Stomach (tissue), 9 donors: ENCODE measurements around the gene TLL2. TPM values are rescaled to one million over a fixed set of nuclear protein-coding genes. Genes with fewer than 3 reads are reported as not detected.

ENCODE experiments used
- DNase-seq, 2 donors: peaks; one replicate each; pipeline versions ENCODE4 v3.0.0 to v3.0.0-alpha.2; 2013 to 2019
- H3K27ac ChIP-seq, 5 donors: fragments of 200-600 bp in 4 of 5; sonication (generic) in 4 of 5; one replicate each; pipeline ENCODE4 v1.5.1; 2013 to 2019; ENCODE audit warnings: mild to moderate bottlenecking in 1 of 5, moderate library complexity in 1 of 5
- H3K27me3 ChIP-seq, 3 donors: fragments of 200-600 bp; sonication (generic); one replicate each; pipeline ENCODE4 v1.5.1; 2017 to 2019; ENCODE audit warnings: mixed run types in 1 of 3
- H3K36me3 ChIP-seq, 4 donors: fragments of 200-600 bp; sonication (generic); 1 replicate in 3 of 4; 2 replicates in 1 of 4; pipeline ENCODE4 v1.5.1; 2016 to 2019
- H3K4me1 ChIP-seq, 4 donors: fragments of 200-600 bp; sonication (generic); one replicate each; pipeline ENCODE4 v1.5.1; 2016 to 2019
- H3K4me3 ChIP-seq, 4 donors: fragments of 200-600 bp; sonication (generic) in 3 of 4; one replicate each; pipeline ENCODE4 v1.5.1; 2016 to 2019; ENCODE audit warnings: mild to moderate bottlenecking in 1 of 4
- H3K9me3 ChIP-seq, 4 donors: fragments of 200-600 bp; sonication (generic); one replicate each; pipeline ENCODE4 v1.5.1; 2016 to 2019
- CTCF ChIP-seq, 7 experiments: fragments of 450-650 bp in 4 of 7; fragments of 200-600 bp in 3 of 7; sonication (generic) in 3 of 7; IDR thresholded peaks; one replicate each; pipeline ENCODE4 v1.5.1; 2016 to 2019; ENCODE audit warnings: antibody characterized with exemption in 7 of 7, control low read depth in 2 of 7, mild to moderate bottlenecking in 1 of 7
- EP300 ChIP-seq: sonication (generic); formaldehyde crosslinking; IDR thresholded peaks from one replicate; pipeline ENCODE4 v1.6.1; 2017; ENCODE audit warnings: antibody characterized with exemption
- POLR2A ChIP-seq, 4 donors: fragments of 450-650 bp; IDR thresholded peaks; one replicate each; pipeline ENCODE4 v1.6.1; 2016; ENCODE audit warnings: antibody characterized with exemption in 4 of 4, control low read depth in 2 of 4, mild to moderate bottlenecking in 1 of 4, moderate library complexity in 1 of 4
- POLR2AphosphoS5 ChIP-seq, 3 donors: sonication (generic); formaldehyde crosslinking; IDR thresholded peaks; one replicate each; pipeline ENCODE4 v1.6.1; 2016; ENCODE audit warnings: antibody characterized with exemption in 3 of 3
- WGBS, 5 donors: extraction: QIAGEN DNeasy Blood & Tissue Kit in 3 of 5; methylation state at CpG; one replicate each; pipeline versions ENCODE4 v1.1.5 to v1.1.7; 2013 to 2018; 5-methylcytosine and 5-hydroxymethylcytosine counted together
- intact Hi-C: fragments of 100-400 bp; cut with DNase I; formaldehyde crosslinking; loops from one replicate; pipeline ENCODE4 v1.15.1; 2023; ENCODE audit warnings: low total_unique reads
- polyA plus RNA-seq, 3 donors: library from polyadenylated mRNA; stranded (reverse); fragments of 200-250 nt; gene quantifications; one replicate each; pipeline ENCODE4 v1.2.3, GENCODE V29; 2013
- total RNA-seq, 5 donors: library from RNA; depleted of rRNA; stranded (reverse); fragments of >200 nt; gene quantifications; one replicate each; pipeline versions ENCODE4 v1.1.0 to v1.2.3, GENCODE V29; 2014 to 2016
- donor health status: healthy with polysubstance abuse.
- donor health status: Bipolar disorder and iron deficiency.
- donor health status: healthy.

Gene TLL2
- total and polyA plus RNA-seq, 8 donors, result 0.37 to 1.4 (median 0.57) TPM; not detected in 2

- TF ChIP-seq CTCF (IDR thresholded peaks at IDR 0.05) (peak in 5 of 7 experiments; percentile 92 to 96 (median 93)), EP300 (no peak), POLR2AphosphoS5 (IDR thresholded peaks at IDR 0.05) (peak in 2 of 3 donors; percentile 40 to 76), POLR2A (IDR thresholded peaks at IDR 0.05) (no peak)
- Histone ChIP-seq H3K27me3 (no peaks in the 10 kb centered on the region), H3K9me3 (no peaks in the 10 kb centered on the region), H3K4me1 (peaks cover 5 to 24% (median 17%) of the 10 kb centered on the region in 4 donors), H3K27ac (no peak overlapping the region), H3K36me3 (no peaks in the 10 kb centered on the region), H3K4me3 (peak overlapping the region; percentile 30 to 47 (median 43))
- WGBS, 5 donors, result 6 to 7% (median 6%) methylated on average over 34 to 36 of the region's 36 CpGs
- intact Hi-C loops, result no loop called here
- peak; percentile 88 to 95 for DNase-seq
These were observed 138.5 kb downstream of the TLL2 start for GRCh38 chr10:96374985-96375830.

- H3K4me1 ChIP-seq, result peaks cover 5 to 24% (median 17%) of the 10 kb centered on the region in 4 donors
- H3K27ac ChIP-seq, result no peak overlapping the region
- no peaks in the 10 kb centered on the region for H3K27me3 ChIP-seq
- no peak for TF ChIP-seq POLR2AphosphoS5 (IDR thresholded peaks at IDR 0.05)
- TF ChIP-seq CTCF (IDR thresholded peaks at IDR 0.05), result no peak
- TF ChIP-seq EP300, result no peak
- no peak for TF ChIP-seq POLR2A (IDR thresholded peaks at IDR 0.05)
- no peak for DNase-seq
- 12 to 34% (median 17%) methylated on average over 9 of the region's 9 CpGs for WGBS, 5 donors
- H3K4me3 ChIP-seq, result peak overlapping the region; percentile 30 to 47 (median 43)
- no peaks in the 10 kb centered on the region for H3K9me3 ChIP-seq
- intact Hi-C loops, result no loop called here
- H3K36me3 ChIP-seq, result no peaks in the 10 kb centered on the region
These were observed 139.1 kb downstream of the TLL2 start for GRCh38 chr10:96374639-96374984.

- WGBS, 5 donors, result 82 to 91% (median 88%) methylated on average over 5 of the region's 5 CpGs
- no peaks in the 10 kb centered on the region for H3K27me3 ChIP-seq
- no peak overlapping the region for H3K4me3 ChIP-seq
- no peaks in the 10 kb centered on the region for H3K9me3 ChIP-seq
- TF ChIP-seq POLR2A (IDR thresholded peaks at IDR 0.05) (no peak), EP300 (no peak)
- no peak overlapping the region for H3K27ac ChIP-seq
- H3K4me1 ChIP-seq, result peaks cover 5 to 24% (median 17%) of the 10 kb centered on the region in 4 donors
- intact Hi-C loops, result no loop called here
- no peaks in the 10 kb centered on the region for H3K36me3 ChIP-seq
- DNase-seq, result no peak
These were observed 139.7 kb downstream of the TLL2 start for GRCh38 chr10:96374004-96374403.

GRCh38 chr10:96371356-96371755 lies 142.4 kb downstream of the TLL2 start:
- TF ChIP-seq POLR2A (IDR thresholded peaks at IDR 0.05) (no peak), EP300 (no peak), CTCF (IDR thresholded peaks at IDR 0.05) (no peak), POLR2AphosphoS5 (IDR thresholded peaks at IDR 0.05) (no peak)
- no peak overlapping the region for H3K4me3 ChIP-seq
- H3K27ac ChIP-seq, result no peak overlapping the region
- DNase-seq, result no peak
- WGBS, 5 donors, result 56 to 69% (median 67%) methylated on average over 11 of the region's 11 CpGs
- H3K9me3 ChIP-seq, result no peaks in the 10 kb centered on the region
- no peaks in the 10 kb centered on the region for H3K36me3 ChIP-seq
- H3K4me1 ChIP-seq, result peaks cover 0 to 12% (median 12%) of the 10 kb centered on the region in 4 donors
- H3K27me3 ChIP-seq, result no peaks in the 10 kb centered on the region
- intact Hi-C loops, result no loop called here
